HL-60 (cell line): ENCODE measurements around the gene NDUFV1.

Experiments
- GABPA ChIP-seq: IDR thresholded peaks from 2 replicates; pipeline ENCODE4 v1.6.1; 2012; ENCODE audit warnings: low read depth
- POLR2AphosphoS5 ChIP-seq: IDR thresholded peaks from 2 replicates; pipeline ENCODE4 v1.6.1; 2012; ENCODE audit warnings: low read depth
- SPI1 ChIP-seq: IDR thresholded peaks from 2 replicates; pipeline ENCODE4 v1.6.1; 2012; ENCODE audit warnings: low read depth, mild to moderate bottlenecking, borderline replicate concordance
- TF ChIP-seq, protein P1 (sequence below): IDR thresholded peaks from one replicate; pipeline ENCODE4 v1.5.1; 2011; ENCODE audit warnings: low read length, control low read depth, inconsistent platforms; ENCODE audit not compliant: insufficient read depth
- TF ChIP-seq, protein P2 (sequence below): IDR thresholded peaks from 2 replicates; pipeline ENCODE4 v1.6.1; 2012; ENCODE audit warnings: low read depth; ENCODE audit not compliant: insufficient replicate concordance

DNA sequence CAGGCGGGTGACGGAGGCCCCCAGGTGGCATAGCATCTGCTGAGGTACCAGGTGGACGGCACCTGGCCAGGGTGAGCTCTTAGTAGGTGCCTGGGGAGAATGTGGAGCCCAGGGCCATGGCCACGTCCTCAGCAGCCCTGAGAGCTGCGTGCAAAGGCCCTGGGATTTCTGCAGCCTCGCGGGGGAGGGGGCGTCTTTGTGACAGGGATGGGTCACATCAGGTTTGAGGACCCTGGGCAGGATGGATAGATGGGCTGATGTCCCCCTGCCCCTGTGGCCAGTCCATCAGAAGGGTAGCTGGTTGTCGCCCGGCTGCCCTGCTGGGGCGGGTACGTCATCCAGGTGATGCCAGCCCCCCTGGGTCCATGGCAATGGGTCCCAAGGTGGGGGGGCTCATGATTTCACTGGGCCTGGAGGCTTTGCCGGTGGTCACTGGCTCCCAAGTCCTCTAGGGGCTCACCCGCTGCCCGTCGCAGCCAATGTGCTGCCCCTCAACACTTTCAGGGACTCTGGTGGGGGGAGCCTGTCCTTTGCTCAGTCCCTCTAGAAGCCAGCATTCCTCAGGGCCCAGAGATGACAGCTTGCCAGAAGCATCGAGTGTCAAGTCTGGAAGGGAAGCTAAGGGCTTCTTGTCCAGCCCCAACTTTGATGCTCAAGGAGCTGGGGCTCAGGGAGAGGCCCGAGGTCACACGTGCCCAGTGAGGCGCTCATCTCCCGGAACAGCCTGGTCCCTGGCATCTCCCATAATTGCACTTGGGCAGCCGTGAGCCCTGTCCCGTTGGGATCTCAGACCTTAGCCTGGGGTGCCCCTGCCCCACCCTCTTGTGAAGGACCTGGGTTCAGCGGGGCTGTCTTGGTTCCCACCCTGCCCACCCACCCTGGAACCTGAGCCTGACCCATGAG, 32.0 kb downstream of the NDUFV1 start:
- TF ChIP-seq, protein P1, sequence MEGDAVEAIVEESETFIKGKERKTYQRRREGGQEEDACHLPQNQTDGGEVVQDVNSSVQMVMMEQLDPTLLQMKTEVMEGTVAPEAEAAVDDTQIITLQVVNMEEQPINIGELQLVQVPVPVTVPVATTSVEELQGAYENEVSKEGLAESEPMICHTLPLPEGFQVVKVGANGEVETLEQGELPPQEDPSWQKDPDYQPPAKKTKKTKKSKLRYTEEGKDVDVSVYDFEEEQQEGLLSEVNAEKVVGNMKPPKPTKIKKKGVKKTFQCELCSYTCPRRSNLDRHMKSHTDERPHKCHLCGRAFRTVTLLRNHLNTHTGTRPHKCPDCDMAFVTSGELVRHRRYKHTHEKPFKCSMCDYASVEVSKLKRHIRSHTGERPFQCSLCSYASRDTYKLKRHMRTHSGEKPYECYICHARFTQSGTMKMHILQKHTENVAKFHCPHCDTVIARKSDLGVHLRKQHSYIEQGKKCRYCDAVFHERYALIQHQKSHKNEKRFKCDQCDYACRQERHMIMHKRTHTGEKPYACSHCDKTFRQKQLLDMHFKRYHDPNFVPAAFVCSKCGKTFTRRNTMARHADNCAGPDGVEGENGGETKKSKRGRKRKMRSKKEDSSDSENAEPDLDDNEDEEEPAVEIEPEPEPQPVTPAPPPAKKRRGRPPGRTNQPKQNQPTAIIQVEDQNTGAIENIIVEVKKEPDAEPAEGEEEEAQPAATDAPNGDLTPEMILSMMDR = no peak
- no peak for TF ChIP-seq POLR2AphosphoS5
- TF ChIP-seq SPI1 = no peak
- TF ChIP-seq, protein P2, sequence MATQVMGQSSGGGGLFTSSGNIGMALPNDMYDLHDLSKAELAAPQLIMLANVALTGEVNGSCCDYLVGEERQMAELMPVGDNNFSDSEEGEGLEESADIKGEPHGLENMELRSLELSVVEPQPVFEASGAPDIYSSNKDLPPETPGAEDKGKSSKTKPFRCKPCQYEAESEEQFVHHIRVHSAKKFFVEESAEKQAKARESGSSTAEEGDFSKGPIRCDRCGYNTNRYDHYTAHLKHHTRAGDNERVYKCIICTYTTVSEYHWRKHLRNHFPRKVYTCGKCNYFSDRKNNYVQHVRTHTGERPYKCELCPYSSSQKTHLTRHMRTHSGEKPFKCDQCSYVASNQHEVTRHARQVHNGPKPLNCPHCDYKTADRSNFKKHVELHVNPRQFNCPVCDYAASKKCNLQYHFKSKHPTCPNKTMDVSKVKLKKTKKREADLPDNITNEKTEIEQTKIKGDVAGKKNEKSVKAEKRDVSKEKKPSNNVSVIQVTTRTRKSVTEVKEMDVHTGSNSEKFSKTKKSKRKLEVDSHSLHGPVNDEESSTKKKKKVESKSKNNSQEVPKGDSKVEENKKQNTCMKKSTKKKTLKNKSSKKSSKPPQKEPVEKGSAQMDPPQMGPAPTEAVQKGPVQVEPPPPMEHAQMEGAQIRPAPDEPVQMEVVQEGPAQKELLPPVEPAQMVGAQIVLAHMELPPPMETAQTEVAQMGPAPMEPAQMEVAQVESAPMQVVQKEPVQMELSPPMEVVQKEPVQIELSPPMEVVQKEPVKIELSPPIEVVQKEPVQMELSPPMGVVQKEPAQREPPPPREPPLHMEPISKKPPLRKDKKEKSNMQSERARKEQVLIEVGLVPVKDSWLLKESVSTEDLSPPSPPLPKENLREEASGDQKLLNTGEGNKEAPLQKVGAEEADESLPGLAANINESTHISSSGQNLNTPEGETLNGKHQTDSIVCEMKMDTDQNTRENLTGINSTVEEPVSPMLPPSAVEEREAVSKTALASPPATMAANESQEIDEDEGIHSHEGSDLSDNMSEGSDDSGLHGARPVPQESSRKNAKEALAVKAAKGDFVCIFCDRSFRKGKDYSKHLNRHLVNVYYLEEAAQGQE = no peak
- TF ChIP-seq GABPA = no peak
